Esophagus squamous epithelium (tissue), 5 donors: ENCODE measurements around the gene KCNMA1. TPM values are rescaled to one million over a fixed set of nuclear protein-coding genes. Genes with fewer than 3 reads are reported as not detected.

ENCODE experiments used
- DNase-seq: peaks from one replicate; lab custom pipeline; 2025; lab: John Stamatoyannopoulos, UW
- H3K27ac ChIP-seq, 4 donors: fragments of 200-600 bp; sonication (generic); one replicate each; pipeline ENCODE4 v1.5.1; 2016 to 2019; ENCODE audit warnings: mild to moderate bottlenecking in 1 of 4
- H3K27me3 ChIP-seq, 4 donors: fragments of 200-600 bp; sonication (generic); 1 replicate in 3 of 4; 2 replicates in 1 of 4; pipeline versions ENCODE4 v1.5.1 to v1.6.0; 2017 to 2021; ENCODE audit warnings: antibody characterized with exemption in 1 of 4
- H3K36me3 ChIP-seq, 3 donors: fragments of 200-600 bp; sonication (generic); one replicate each; pipeline ENCODE4 v1.5.1; 2016 to 2019
- H3K4me1 ChIP-seq, 3 donors: fragments of 200-600 bp; sonication (generic); one replicate each; pipeline ENCODE4 v1.5.1; 2017 to 2019
- H3K4me3 ChIP-seq, 4 donors: fragments of 200-600 bp; sonication (generic); 1 replicate in 3 of 4; 2 replicates in 1 of 4; pipeline ENCODE4 v1.5.1; 2016 to 2019; ENCODE audit warnings: mild to moderate bottlenecking in 2 of 4, moderate library complexity in 1 of 4
- H3K9me3 ChIP-seq, 3 donors: fragments of 200-600 bp; sonication (generic); one replicate each; pipeline ENCODE4 v1.5.1; 2016 to 2019
- POLR2A ChIP-seq, 4 donors: fragments of 450-650 bp; IDR thresholded peaks; one replicate each; pipeline ENCODE4 v1.6.1; 2017; ENCODE audit warnings: antibody characterized with exemption in 4 of 4, mild to moderate bottlenecking in 4 of 4, moderate library complexity in 3 of 4
- whole genome bisulfite sequencing, 2 donors: methylation state at CpG; one replicate each; pipeline ENCODE4 v1.1.5; 2018; 5-methylcytosine and 5-hydroxymethylcytosine counted together
- intact Hi-C: fragments of 100-400 bp; cut with DNase I; formaldehyde crosslinking; loops from one replicate; pipeline ENCODE4 v1.15.0; 2022
- total RNA-seq, 4 donors: library from RNA; depleted of rRNA; stranded (reverse); fragments of >200 nt; gene quantifications; one replicate each; pipeline ENCODE4 v1.1.0, GENCODE V29; 2016
- TF ChIP-seq, protein P1 (sequence below), 6 experiments: fragments of 450-650 bp in 4 of 6; fragments of 200-600 bp in 2 of 6; sonication (generic) in 2 of 6; IDR thresholded peaks; one replicate each; pipeline ENCODE4 v1.5.1; 2016 to 2019; ENCODE audit warnings: antibody characterized with exemption in 6 of 6, mild to moderate bottlenecking in 4 of 6, moderate library complexity in 4 of 6
- donor health status: DM: yes; HTN: yes; CAD: no.

The KCNMA1 gene
- total RNA-seq, 4 donors from 2014 or later, result 7.5 to 74.2 (median 18.0) TPM

DNA sequence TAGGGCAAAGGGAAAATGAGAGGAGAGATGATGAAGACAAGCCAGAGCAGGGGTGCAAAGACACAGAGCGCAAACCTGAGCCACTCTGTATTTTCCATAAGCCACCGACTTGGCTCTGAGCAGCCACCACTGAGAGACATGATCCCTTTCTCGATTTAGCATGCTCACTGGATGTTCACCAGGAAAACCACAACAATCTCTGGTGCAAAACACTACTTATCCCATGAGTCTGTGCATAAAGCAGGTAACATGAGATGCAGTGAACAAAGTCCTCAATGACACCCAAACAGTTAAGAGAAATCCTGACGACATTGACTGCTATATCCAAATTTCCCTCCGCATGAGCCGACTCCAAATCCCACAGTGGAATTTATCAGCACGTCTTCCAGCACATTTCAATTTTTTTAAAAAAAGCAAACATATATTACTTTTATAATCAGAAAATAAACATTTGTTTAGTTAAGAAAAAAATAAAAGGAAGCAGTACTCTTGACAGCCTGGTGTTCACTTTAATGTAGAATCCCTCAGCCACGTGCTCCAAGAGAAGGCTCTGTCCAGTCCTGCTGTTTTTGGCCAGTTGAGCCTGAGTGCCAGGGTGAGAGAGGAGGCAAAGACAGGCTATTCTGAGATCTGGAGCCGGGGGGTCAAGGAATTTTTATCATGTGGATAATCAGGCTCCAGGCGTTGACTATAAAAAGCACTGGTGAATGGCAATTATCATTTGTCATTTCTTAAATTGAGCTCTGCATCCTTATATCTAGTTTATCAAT is 238.4 kb downstream of the KCNMA1 start:
- Histone ChIP-seq H3K27ac (peak overlapping the region in 1 of 4 donors; percentile 6), H3K4me3 (no peak overlapping the region), H3K4me1 (peaks cover 0 to 38% (median 8%) of the 10 kb centered on the region in 3 donors), H3K27me3 (no peaks in the 10 kb centered on the region), H3K36me3 (peaks cover 0 to 3% (median 0%) of the 10 kb centered on the region in 3 donors), H3K9me3 (no peaks in the 10 kb centered on the region)
- DNase-seq, result no peak
- intact Hi-C loops, result no loop called here
- WGBS, 2 donors, result 64 to 80% methylated on average over 10 of the region's 10 CpGs
- TF ChIP-seq, protein P1, sequence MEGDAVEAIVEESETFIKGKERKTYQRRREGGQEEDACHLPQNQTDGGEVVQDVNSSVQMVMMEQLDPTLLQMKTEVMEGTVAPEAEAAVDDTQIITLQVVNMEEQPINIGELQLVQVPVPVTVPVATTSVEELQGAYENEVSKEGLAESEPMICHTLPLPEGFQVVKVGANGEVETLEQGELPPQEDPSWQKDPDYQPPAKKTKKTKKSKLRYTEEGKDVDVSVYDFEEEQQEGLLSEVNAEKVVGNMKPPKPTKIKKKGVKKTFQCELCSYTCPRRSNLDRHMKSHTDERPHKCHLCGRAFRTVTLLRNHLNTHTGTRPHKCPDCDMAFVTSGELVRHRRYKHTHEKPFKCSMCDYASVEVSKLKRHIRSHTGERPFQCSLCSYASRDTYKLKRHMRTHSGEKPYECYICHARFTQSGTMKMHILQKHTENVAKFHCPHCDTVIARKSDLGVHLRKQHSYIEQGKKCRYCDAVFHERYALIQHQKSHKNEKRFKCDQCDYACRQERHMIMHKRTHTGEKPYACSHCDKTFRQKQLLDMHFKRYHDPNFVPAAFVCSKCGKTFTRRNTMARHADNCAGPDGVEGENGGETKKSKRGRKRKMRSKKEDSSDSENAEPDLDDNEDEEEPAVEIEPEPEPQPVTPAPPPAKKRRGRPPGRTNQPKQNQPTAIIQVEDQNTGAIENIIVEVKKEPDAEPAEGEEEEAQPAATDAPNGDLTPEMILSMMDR (IDR thresholded peaks at IDR 0.05), result no peak
- no peak for TF ChIP-seq POLR2A (IDR thresholded peaks at IDR 0.05)

DNA sequence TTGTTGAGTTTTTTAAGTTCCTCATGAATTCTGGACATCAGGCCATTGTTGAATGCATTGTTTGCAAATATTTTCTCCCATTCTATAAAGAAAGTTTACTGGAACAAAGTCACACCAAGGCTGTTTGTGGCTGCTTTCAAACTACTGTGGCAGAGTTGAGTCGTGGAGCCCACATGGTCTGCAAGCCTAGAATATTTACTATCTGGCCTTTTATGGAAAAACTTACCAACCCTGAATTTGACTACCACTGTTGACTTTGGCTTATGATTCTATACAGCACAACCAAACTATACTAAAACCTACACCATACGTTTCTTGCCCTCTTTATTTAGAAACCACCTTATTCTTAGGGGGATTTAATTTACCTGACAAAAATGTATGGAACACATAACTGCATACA is 239.1 kb downstream of the KCNMA1 start:
- 75 to 91% methylated on average over 1 to 2 of the region's 2 CpGs for WGBS, 2 donors
- intact Hi-C loops, result no loop called here
- no peaks in the 10 kb centered on the region for H3K27me3 ChIP-seq

DNA sequence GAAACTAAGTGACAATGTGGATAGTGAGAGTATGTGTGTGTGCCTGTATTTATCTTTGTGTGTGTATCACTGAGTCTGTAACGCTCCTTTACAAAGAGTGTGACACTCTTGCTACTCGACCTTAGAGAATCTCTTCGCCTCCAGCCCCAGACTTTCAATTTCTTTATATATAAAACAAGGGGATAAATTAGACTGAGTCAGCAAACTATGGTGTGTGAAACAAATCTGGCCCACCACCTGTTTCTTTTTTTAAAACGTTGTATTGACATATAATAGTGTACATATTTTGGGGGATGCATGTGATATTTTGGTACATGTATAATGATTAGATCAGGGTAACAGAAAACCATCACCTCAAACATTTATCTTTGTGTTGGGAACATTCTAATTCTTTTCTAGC is 240.5 kb downstream of the KCNMA1 start:
- no peak for TF ChIP-seq POLR2A (IDR thresholded peaks at IDR 0.05)
- TF ChIP-seq, protein P1 (IDR thresholded peaks at IDR 0.05), result no peak
- WGBS, 2 donors, result 73 to 76% methylated on average over 4 of the region's 4 CpGs
- no peak for DNase-seq

More for the DNA sequence above, 239.1 kb downstream of the KCNMA1 start:
- Histone ChIP-seq H3K36me3 (peaks cover 0 to 2% (median 0%) of the 10 kb centered on the region in 3 donors), H3K27ac (no peak overlapping the region), H3K9me3 (no peaks in the 10 kb centered on the region), H3K4me3 (no peak overlapping the region), H3K4me1 (peaks cover under 1 to 44% (median 12%) of the 10 kb centered on the region in 3 donors)
- no peak for DNase-seq
- no peak for TF ChIP-seq POLR2A (IDR thresholded peaks at IDR 0.05)
- TF ChIP-seq, protein P1 (IDR thresholded peaks at IDR 0.05), result no peak

DNA sequence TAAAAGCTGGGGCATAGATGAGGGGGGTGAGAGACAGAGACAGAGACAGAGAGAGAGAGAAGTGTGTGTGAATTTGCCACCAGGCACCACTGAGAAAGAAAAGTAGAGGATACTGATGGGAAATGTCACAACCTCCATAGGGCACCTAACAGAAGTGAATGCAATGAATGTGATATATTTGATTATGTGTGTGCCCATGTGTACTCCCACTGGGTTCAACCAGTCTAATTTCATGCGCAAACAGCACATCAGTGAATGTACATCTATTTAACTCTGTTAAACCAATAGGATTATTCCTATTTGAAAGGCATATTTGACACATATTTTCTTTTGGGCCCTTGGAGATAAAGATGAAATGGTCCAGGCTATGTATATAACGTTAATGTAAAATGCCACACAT is 241.3 kb downstream of the KCNMA1 start:
- no peak for DNase-seq
- Histone ChIP-seq H3K4me1 (peaks cover 15 to 64% (median 32%) of the 10 kb centered on the region in 3 donors), H3K4me3 (no peak overlapping the region), H3K27me3 (no peaks in the 10 kb centered on the region), H3K9me3 (no peaks in the 10 kb centered on the region), H3K27ac (no peak overlapping the region), H3K36me3 (no peaks in the 10 kb centered on the region)
- WGBS, 2 donors, result 89 to 96% methylated on average over 2 of the region's 2 CpGs
- TF ChIP-seq, protein P1 (IDR thresholded peaks at IDR 0.05), result no peak
- no peak for TF ChIP-seq POLR2A (IDR thresholded peaks at IDR 0.05)
- intact Hi-C loops, result no loop called here

More for the DNA sequence above, 240.5 kb downstream of the KCNMA1 start:
- Histone ChIP-seq H3K27ac (no peak overlapping the region), H3K9me3 (no peaks in the 10 kb centered on the region), H3K4me3 (no peak overlapping the region), H3K4me1 (peaks cover 9 to 58% (median 27%) of the 10 kb centered on the region in 3 donors), H3K36me3 (no peaks in the 10 kb centered on the region), H3K27me3 (no peaks in the 10 kb centered on the region)
- intact Hi-C loops, result no loop called here

DNA sequence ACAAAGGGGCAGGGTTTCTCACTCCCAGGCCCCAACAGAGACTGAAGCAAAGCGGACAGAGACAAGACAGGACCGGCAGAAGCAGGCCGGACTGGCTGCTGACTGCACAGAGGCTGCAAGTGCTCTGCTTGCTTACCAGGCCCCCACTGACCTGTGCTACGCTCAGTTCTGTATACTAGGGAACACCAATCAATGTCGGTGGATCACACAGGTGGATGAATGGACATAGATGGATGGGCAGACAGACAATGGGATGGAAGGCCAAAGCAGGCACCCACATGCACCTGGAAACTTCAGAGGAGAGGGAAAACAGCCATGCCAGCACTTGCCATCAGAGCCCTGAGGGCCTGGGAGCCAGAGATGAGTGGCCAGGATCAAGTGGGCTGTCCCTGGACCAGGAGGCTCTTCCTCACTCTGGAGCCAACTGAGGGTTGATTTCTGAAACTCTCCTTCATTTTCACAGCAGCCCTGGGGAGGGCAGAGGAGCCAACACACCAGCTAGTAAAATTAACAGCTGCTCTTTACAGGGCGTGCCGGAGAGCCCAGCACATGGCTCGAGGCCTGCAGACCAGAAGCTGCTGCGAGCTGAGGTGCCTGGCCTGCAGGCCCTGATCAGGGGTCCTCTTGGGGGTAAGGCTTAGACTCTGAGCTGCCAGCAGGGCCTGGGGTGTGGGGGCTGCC is 243.6 kb downstream of the KCNMA1 start:
- no peak for DNase-seq
- intact Hi-C loops, result no loop called here
- Histone ChIP-seq H3K4me1 (peaks cover 19 to 57% (median 36%) of the 10 kb centered on the region in 3 donors), H3K9me3 (no peaks in the 10 kb centered on the region), H3K4me3 (no peak overlapping the region), H3K36me3 (no peaks in the 10 kb centered on the region), H3K27me3 (peaks cover 0 to 19% (median 0%) of the 10 kb centered on the region in 4 donors), H3K27ac (peak overlapping the region; percentile 28 to 75 (median 56))
- TF ChIP-seq, protein P1 (IDR thresholded peaks at IDR 0.05), result no peak
- TF ChIP-seq POLR2A (IDR thresholded peaks at IDR 0.05), result no peak
- 38 to 65% methylated on average over 6 to 9 of the region's 9 CpGs for WGBS, 2 donors
